GM13976 (cell line): Measurements from ENCODE around the gene REL.
A peak's percentile ranks its signal among the peaks of the same experiment; 100 is the strongest.

ENCODE experiments used
- DNase-seq: peaks from one replicate; pipeline ENCODE4 v3.0.0; 2012; ENCODE audit warnings: low spot score
- CTCF ChIP-seq: IDR thresholded peaks from 2 replicates; pipeline ENCODE4 v1.5.1; 2012; ENCODE audit warnings: borderline replicate concordance, mild to moderate bottlenecking; ENCODE audit not compliant: insufficient read depth; ENCODE audit errors: extremely low read depth, missing control alignments, control extremely low read depth
- in situ Hi-C: fragments of 300-500 bp; cut with MboI; formaldehyde crosslinking; loops from one replicate; pipeline ENCODE4 v1.12.0; 2022; ENCODE audit warnings: low sequenced_read_pairs, mixed read lengths, inconsistent platforms; ENCODE audit not compliant: unreplicated experiment

Gene REL

GRCh38 chr2:60875520-60875919, 5.9 kb upstream of the REL start:
- in situ Hi-C loops = no loop called here
- no peak for DNase-seq
- TF ChIP-seq CTCF = no peak

- peak; percentile 19 for TF ChIP-seq CTCF
- DNase-seq = no peak
- in situ Hi-C loops = no loop called here
Measured at GRCh38 chr2:60880643-60881046, 729 bp upstream of the REL start.

GRCh38 chr2:60882971-60883753, 1.8 kb downstream of the REL start:
- in situ Hi-C loops = no loop called here
- TF ChIP-seq CTCF = no peak
- peak; percentile 23 for DNase-seq

GRCh38 chr2:60883896-60884295, 2.5 kb downstream of the REL start:
- TF ChIP-seq CTCF = no peak
- DNase-seq = no peak
- in situ Hi-C loops = no loop called here

- no peak for TF ChIP-seq CTCF
- no peak for DNase-seq
- in situ Hi-C loops = no loop called here
Measured at GRCh38 chr2:60884800-60885199, 3.4 kb downstream of the REL start.

GRCh38 chr2:60885683-60886082, 4.3 kb downstream of the REL start:
- no peak for TF ChIP-seq CTCF
- DNase-seq = no peak
- in situ Hi-C loops = no loop called here
